ENCODE results near the gene VIPR2. TPM values are rescaled to one million over a fixed set of nuclear protein-coding genes. Genes with fewer than 3 reads are reported as not detected.

The VIPR2 gene
- polyA plus RNA-seq, 1 donor from 2014 or later, result 0.51 TPM

GRCh38 chr7:159115601-159116501 is 28.8 kb downstream of the VIPR2 start:
- Histone ChIP-seq H3K9me2 (ENCODE audit: insufficient read depth, low read length) (no peaks in the 10 kb centered on the region), H4K20me1 (ENCODE audit: insufficient read depth) (no peaks in the 10 kb centered on the region), H3F3A (ENCODE audit: insufficient read depth, low read length, poor library complexity, severe bottlenecking) (no peaks in the 10 kb centered on the region), H3K4me2 (ENCODE audit: low read length) (no peak overlapping the region), H3K9me3 (ENCODE audit: low read length) (no peaks in the 10 kb centered on the region), H3K27me3 (ENCODE audit: insufficient read depth, low read depth, low read length) (no peaks in the 10 kb centered on the region), H3K27ac (ENCODE audit: low read length) (no peak overlapping the region), H2AFZ (ENCODE audit: low read depth, low read length) (no peak overlapping the region), H3K9ac (ENCODE audit: low read length) (no peak overlapping the region), H3K4me3 (ENCODE audit: low read length) (no peak overlapping the region), H3K36me3 (ENCODE audit: insufficient read depth, low read length) (no peaks in the 10 kb centered on the region), H3K79me2 (replicated peaks; ENCODE audit: insufficient read depth, low read length) (no peaks in the 10 kb centered on the region)
- TF ChIP-seq MXI1 (conservative IDR thresholded peaks at IDR 0.05; ENCODE audit: poor library complexity, severe bottlenecking) (no peak), CTCF (IDR thresholded peaks at IDR 0.05; ENCODE audit: poor library complexity, severe bottlenecking) (no peak), EZH2 (IDR thresholded peaks at IDR 0.05; ENCODE audit: borderline replicate concordance, insufficient read depth, low read length, poor library complexity, severe bottlenecking) (no peak), EP300 (conservative IDR thresholded peaks at IDR 0.05; ENCODE audit: poor library complexity, severe bottlenecking) (no peak), SMC3 (conservative IDR thresholded peaks at IDR 0.05; ENCODE audit: poor library complexity) (no peak), RAD21 (conservative IDR thresholded peaks at IDR 0.05) (no peak), POLR2AphosphoS5 (IDR thresholded peaks at IDR 0.05) (no peak), TAF1 (IDR thresholded peaks at IDR 0.05; ENCODE audit: low read depth) (no peak)
- TF ChIP-seq, protein P1, sequence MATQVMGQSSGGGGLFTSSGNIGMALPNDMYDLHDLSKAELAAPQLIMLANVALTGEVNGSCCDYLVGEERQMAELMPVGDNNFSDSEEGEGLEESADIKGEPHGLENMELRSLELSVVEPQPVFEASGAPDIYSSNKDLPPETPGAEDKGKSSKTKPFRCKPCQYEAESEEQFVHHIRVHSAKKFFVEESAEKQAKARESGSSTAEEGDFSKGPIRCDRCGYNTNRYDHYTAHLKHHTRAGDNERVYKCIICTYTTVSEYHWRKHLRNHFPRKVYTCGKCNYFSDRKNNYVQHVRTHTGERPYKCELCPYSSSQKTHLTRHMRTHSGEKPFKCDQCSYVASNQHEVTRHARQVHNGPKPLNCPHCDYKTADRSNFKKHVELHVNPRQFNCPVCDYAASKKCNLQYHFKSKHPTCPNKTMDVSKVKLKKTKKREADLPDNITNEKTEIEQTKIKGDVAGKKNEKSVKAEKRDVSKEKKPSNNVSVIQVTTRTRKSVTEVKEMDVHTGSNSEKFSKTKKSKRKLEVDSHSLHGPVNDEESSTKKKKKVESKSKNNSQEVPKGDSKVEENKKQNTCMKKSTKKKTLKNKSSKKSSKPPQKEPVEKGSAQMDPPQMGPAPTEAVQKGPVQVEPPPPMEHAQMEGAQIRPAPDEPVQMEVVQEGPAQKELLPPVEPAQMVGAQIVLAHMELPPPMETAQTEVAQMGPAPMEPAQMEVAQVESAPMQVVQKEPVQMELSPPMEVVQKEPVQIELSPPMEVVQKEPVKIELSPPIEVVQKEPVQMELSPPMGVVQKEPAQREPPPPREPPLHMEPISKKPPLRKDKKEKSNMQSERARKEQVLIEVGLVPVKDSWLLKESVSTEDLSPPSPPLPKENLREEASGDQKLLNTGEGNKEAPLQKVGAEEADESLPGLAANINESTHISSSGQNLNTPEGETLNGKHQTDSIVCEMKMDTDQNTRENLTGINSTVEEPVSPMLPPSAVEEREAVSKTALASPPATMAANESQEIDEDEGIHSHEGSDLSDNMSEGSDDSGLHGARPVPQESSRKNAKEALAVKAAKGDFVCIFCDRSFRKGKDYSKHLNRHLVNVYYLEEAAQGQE (IDR thresholded peaks at IDR 0.05; ENCODE audit: borderline replicate concordance), result no peak

- Histone ChIP-seq H3F3A (ENCODE audit: insufficient read depth, low read length, poor library complexity, severe bottlenecking) (no peaks in the 10 kb centered on the region), H4K20me1 (ENCODE audit: insufficient read depth) (no peaks in the 10 kb centered on the region), H3K27ac (ENCODE audit: low read length) (no peak overlapping the region), H3K4me3 (ENCODE audit: low read length) (no peak overlapping the region), H3K9me3 (ENCODE audit: low read length) (no peaks in the 10 kb centered on the region), H3K4me2 (ENCODE audit: low read length) (no peak overlapping the region), H2AFZ (ENCODE audit: low read depth, low read length) (no peak overlapping the region), H3K36me3 (ENCODE audit: insufficient read depth, low read length) (no peaks in the 10 kb centered on the region), H3K79me2 (replicated peaks; ENCODE audit: insufficient read depth, low read length) (no peaks in the 10 kb centered on the region), H3K9me2 (ENCODE audit: insufficient read depth, low read length) (no peaks in the 10 kb centered on the region), H3K27me3 (ENCODE audit: insufficient read depth, low read depth, low read length) (no peaks in the 10 kb centered on the region), H3K9ac (ENCODE audit: low read length) (no peak overlapping the region)
- no peak for TF ChIP-seq MXI1 (conservative IDR thresholded peaks at IDR 0.05; ENCODE audit: poor library complexity, severe bottlenecking)
- no peak for TF ChIP-seq EP300 (conservative IDR thresholded peaks at IDR 0.05; ENCODE audit: poor library complexity, severe bottlenecking)
- no peak for TF ChIP-seq EZH2 (IDR thresholded peaks at IDR 0.05; ENCODE audit: borderline replicate concordance, insufficient read depth, low read length, poor library complexity, severe bottlenecking)
- TF ChIP-seq POLR2AphosphoS5 (IDR thresholded peaks at IDR 0.05), result no peak
- no peak for TF ChIP-seq RAD21 (conservative IDR thresholded peaks at IDR 0.05)
- TF ChIP-seq, protein P1 (IDR thresholded peaks at IDR 0.05; ENCODE audit: borderline replicate concordance), result no peak
- TF ChIP-seq SMC3 (conservative IDR thresholded peaks at IDR 0.05; ENCODE audit: poor library complexity), result no peak
- no peak for TF ChIP-seq CTCF (IDR thresholded peaks at IDR 0.05; ENCODE audit: poor library complexity, severe bottlenecking)
- no peak for TF ChIP-seq TAF1 (IDR thresholded peaks at IDR 0.05; ENCODE audit: low read depth)
These were observed 29.7 kb downstream of the VIPR2 start for GRCh38 chr7:159114981-159115380.

Data from neural cell (in vitro differentiated cells).